Hypothalamus (tissue), 51 donors: ENCODE data around the gene FARSB.

ENCODE experiments used
- DNase-seq, 51 donors: peaks; one replicate each; lab custom pipeline; 2025; lab: John Stamatoyannopoulos, UW

FARSB gene

GRCh38 chr2:222668494-222669154, 12.7 kb upstream of the FARSB start:
- DNase-seq = no peak

- DNase-seq = no peak
These were observed 7.6 kb upstream of the FARSB start for GRCh38 chr2:222663479-222663878.

GRCh38 chr2:222656526-222657446, 894 bp upstream of the FARSB start:
- DNase-seq = no peak

GRCh38 chr2:222653280-222653679, 2.6 kb downstream of the FARSB start:
- DNase-seq = no peak

GRCh38 chr2:222652491-222653255, 3.2 kb downstream of the FARSB start:
- no peak for DNase-seq

GRCh38 chr2:222651718-222652418, 4.0 kb downstream of the FARSB start:
- no peak for DNase-seq

GRCh38 chr2:222649801-222650200, 6.1 kb downstream of the FARSB start:
- DNase-seq = no peak

GRCh38 chr2:222646008-222646407, 9.9 kb downstream of the FARSB start:
- DNase-seq = no peak

GRCh38 chr2:222643134-222643533, 12.8 kb downstream of the FARSB start:
- no peak for DNase-seq

- no peak for DNase-seq
These were observed 14.6 kb downstream of the FARSB start for GRCh38 chr2:222641336-222641735.

GRCh38 chr2:222637067-222637466, 18.8 kb downstream of the FARSB start:
- DNase-seq = no peak

- DNase-seq = no peak
These were observed 20.6 kb downstream of the FARSB start for GRCh38 chr2:222635295-222635694.

- DNase-seq = no peak
These were observed 28.1 kb downstream of the FARSB start for GRCh38 chr2:222627764-222628163.

GRCh38 chr2:222623756-222624309, 32.1 kb downstream of the FARSB start:
- no peak for DNase-seq

- no peak for DNase-seq
These were observed 33.0 kb downstream of the FARSB start for GRCh38 chr2:222622910-222623309.

- DNase-seq = no peak
These were observed 34.0 kb downstream of the FARSB start for GRCh38 chr2:222621893-222622292.

GRCh38 chr2:222615320-222615719, 40.6 kb downstream of the FARSB start:
- no peak for DNase-seq

GRCh38 chr2:222613715-222614331, 42.1 kb downstream of the FARSB start:
- peak in 8 of 51 donors; percentile 1 to 27 (median 4) for DNase-seq

- no peak for DNase-seq
These were observed 44.2 kb downstream of the FARSB start for GRCh38 chr2:222611684-222612083.

- no peak for DNase-seq
These were observed 45.1 kb downstream of the FARSB start for GRCh38 chr2:222610746-222611145.
